Lung (tissue), 16 donors: ENCODE data around the gene NFAM1. TPM values are rescaled to one million over a fixed set of nuclear protein-coding genes. Genes with fewer than 3 reads are reported as not detected.

ENCODE experiments used
- ATAC-seq: fragments of 200-7000 bp; cut with Tn5 transposase; one replicate; pipeline ENCODE4 v1.9.1; 2020; ENCODE audit warnings: moderate number of reproducible peaks; ENCODE audit not compliant: insufficient read depth, low FRiP score
- DNase-seq, 3 donors: peaks; one replicate each; pipeline ENCODE4 v3.0.0-alpha.2; 2013 to 2017
- H3K27ac ChIP-seq, 2 donors: one replicate each; pipeline ENCODE4 v1.5.1; 2013; ENCODE audit warnings: mild to moderate bottlenecking in 2 of 2, moderate library complexity in 2 of 2, control low read depth in 1 of 2, inconsistent platforms in 1 of 2, low read depth in 1 of 2, low read length in 1 of 2
- H3K27me3 ChIP-seq, 3 donors: one replicate each; pipeline ENCODE4 v1.5.1; 2013; ENCODE audit warnings: low read length in 2 of 3; ENCODE audit not compliant: control insufficient read depth in 3 of 3, insufficient read depth in 3 of 3
- H3K36me3 ChIP-seq, 4 donors: one replicate each; pipeline ENCODE4 v1.5.1; 2013; ENCODE audit warnings: low read length in 4 of 4, mild to moderate bottlenecking in 1 of 4, moderate library complexity in 1 of 4; ENCODE audit not compliant: control insufficient read depth in 4 of 4, insufficient read depth in 4 of 4
- H3K4me1 ChIP-seq, 5 donors: one replicate each; pipeline ENCODE4 v1.5.1; 2013; ENCODE audit warnings: low read length in 5 of 5, mild to moderate bottlenecking in 2 of 5, moderate library complexity in 1 of 5; ENCODE audit not compliant: control insufficient read depth in 5 of 5, insufficient read depth in 5 of 5
- H3K4me3 ChIP-seq: one replicate; pipeline ENCODE4 v1.5.1; 2013; ENCODE audit warnings: mild to moderate bottlenecking, control low read depth, moderate library complexity
- H3K9ac ChIP-seq, 2 donors: one replicate each; pipeline ENCODE4 v1.5.1; 2013; ENCODE audit warnings: low read length in 2 of 2, control low read depth in 1 of 2; ENCODE audit not compliant: insufficient read depth in 1 of 2
- H3K9me3 ChIP-seq, 4 donors: one replicate each; pipeline ENCODE4 v1.5.1; 2013; ENCODE audit warnings: low read length in 3 of 4, mild to moderate bottlenecking in 1 of 4, moderate library complexity in 1 of 4; ENCODE audit not compliant: control insufficient read depth in 4 of 4, insufficient read depth in 3 of 4
- CTCF ChIP-seq: IDR thresholded peaks from 2 replicates; pipeline ENCODE4 v1.5.1; 2012; ENCODE audit warnings: mild to moderate bottlenecking; ENCODE audit errors: control extremely low read depth, extremely low read depth
- WGBS, 2 donors: extraction: QIAGEN DNeasy Blood & Tissue Kit; methylation state at CpG; one replicate each; pipeline ENCODE4 v1.1.7; 2013; 5-methylcytosine and 5-hydroxymethylcytosine counted together
- long read RNA-seq, 5 donors: transcript quantifications; one replicate each; lab custom pipeline, GENCODE V29; 2026
- polyA plus RNA-seq, 2 donors: library from polyadenylated mRNA; stranded (reverse); fragments of 200-250 nt; gene quantifications; one replicate each; pipeline ENCODE4 v1.2.1, GENCODE V29; 2013
- total RNA-seq, 2 donors: library from RNA; depleted of rRNA in 1 of 2; stranded (reverse); fragments of >200 nt in 1 of 2; gene quantifications; one replicate each; pipeline ENCODE4 v1.2.1, GENCODE V29; 2014 to 2021
- donor health status: control.
- donor health status: control.
- donor health status: Bipolar disorder and iron deficiency.
- donor health status: healthy.
- donor health status: DM: yes; HTN: yes; CAD: no.

Gene NFAM1
- total RNA-seq (10 to 100 TPM in 1 of 2 donors, 1 to 10 TPM in 1; 2.2 to 14.4 TPM), polyA plus RNA-seq (10 to 100 TPM in 1 of 2 donors, 1 to 10 TPM in 1; 3.6 to 24.6 TPM)
- long read RNA-seq, donor 1: 0 reads
- long read RNA-seq, donor 2: 0 reads
- long read RNA-seq, donor 3: 0 reads
- long read RNA-seq, donor 4, full-length matches to known transcripts: 1 of 1 reads
- long read RNA-seq, donor 4, partial matches to known transcripts: 0 of 1 reads
- long read RNA-seq, donor 4, other reads (novel, unspliced or antisense): 0 of 1 reads
- long read RNA-seq, donor 5: 0 reads

GRCh38 chr22:42432020-42432596 lies at the start of gene NFAM1:
Gene NFAM1, minus strand, starts transcription at chr22:42432403. Its CDS starts 46 bp downstream, at chr22:42432357.
- H3K4me1 ChIP-seq: peaks cover 0 to 49% (median 4%) of the 10 kb centered on the region in 5 donors
- DNase-seq (peak in 2 of 3 donors; percentile 44 to 47), ATAC-seq (peak; percentile 64)
- no peaks in the 10 kb centered on the region for H3K9me3 ChIP-seq
- no peak within 1 kb of the TSS for H3K4me3 ChIP-seq
- WGBS, 2 donors: 13 to 26% methylated on average over 24 of the region's 24 CpGs
- H3K9ac ChIP-seq: no peak within 1 kb of the TSS
- H3K27ac ChIP-seq: peak within 1 kb of the TSS in 1 of 2 donors; percentile 69
- H3K27me3 ChIP-seq: peaks cover 0 to 5% (median 0%) of the 10 kb centered on the region in 3 donors
- TF ChIP-seq CTCF: no peak
- H3K36me3 ChIP-seq: no peaks in the 10 kb centered on the region

- DNase-seq: no peak
- 93 to 100% methylated on average over 2 of the region's 2 CpGs for WGBS, 2 donors
- no peak for TF ChIP-seq CTCF
- Histone ChIP-seq H3K27me3 (no peaks in the 10 kb centered on the region), H3K36me3 (no peaks in the 10 kb centered on the region), H3K9me3 (no peaks in the 10 kb centered on the region), H3K4me1 (no peaks in the 10 kb centered on the region), H3K27ac (no peak overlapping the region), H3K4me3 (no peak overlapping the region), H3K9ac (no peak overlapping the region)
- ATAC-seq: no peak
Observed at GRCh38 chr22:42475122-42475521, 42.9 kb upstream of the NFAM1 start.

- peak; percentile 35 for TF ChIP-seq CTCF
- 75 to 77% methylated on average over 5 of the region's 5 CpGs for WGBS, 2 donors
Observed at GRCh38 chr22:42473484-42474193, 41.4 kb upstream of the NFAM1 start.

More at GRCh38 chr22:42473484-42474193, 41.4 kb upstream of the NFAM1 start:
- no peaks in the 10 kb centered on the region for H3K9me3 ChIP-seq
- H3K36me3 ChIP-seq: no peaks in the 10 kb centered on the region
- no peak overlapping the region for H3K27ac ChIP-seq
- ATAC-seq: no peak
- H3K9ac ChIP-seq: no peak overlapping the region
- H3K4me3 ChIP-seq: no peak overlapping the region
- H3K4me1 ChIP-seq: no peaks in the 10 kb centered on the region
- DNase-seq: peak; percentile 26 to 71 (median 67)
- H3K27me3 ChIP-seq: peaks cover 0 to 4% (median 0%) of the 10 kb centered on the region in 3 donors
